NT2/D1 (cell line): ENCODE data around the gene PKHD1.

Experiments used
- YY1 ChIP-seq: IDR thresholded peaks from 2 replicates; pipeline ENCODE4 v1.6.1; 2011; ENCODE audit not compliant: insufficient read length, insufficient read depth
- ZNF274 ChIP-seq: IDR thresholded peaks from 2 replicates; pipeline ENCODE4 v1.6.1; 2011; ENCODE audit warnings: mild to moderate bottlenecking, low read depth, low read length

DNA sequence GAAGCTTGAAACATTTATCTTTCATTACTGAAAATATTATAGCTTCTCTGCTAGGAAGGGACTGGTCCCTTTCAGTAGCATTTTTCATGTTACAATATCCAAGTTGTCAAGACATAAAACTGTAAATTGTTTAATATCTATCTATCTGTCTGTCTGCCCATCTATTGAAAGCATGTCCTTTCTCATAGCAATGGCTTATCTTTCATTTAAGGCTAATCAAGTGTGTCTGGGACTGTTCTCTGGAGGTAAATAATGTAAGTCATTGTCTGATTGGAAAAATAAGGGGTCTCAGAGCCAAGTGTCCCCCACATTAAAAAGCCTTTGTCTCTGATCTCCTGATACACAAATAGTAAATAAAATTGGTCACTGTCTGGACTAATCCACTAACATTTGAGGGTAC, 135.5 kb downstream of the PKHD1 start:
- TF ChIP-seq ZNF274 = no peak
- TF ChIP-seq YY1 = no peak
